Astrocyte of the spinal cord (primary cell): Measurements from ENCODE around the gene PHF1.
"Not testable (repeated sequence)": the region's sequence is repeated elsewhere in the genome, so short reads cannot be mapped to it uniquely, and the experiment has no call there.

Source experiments
- DNase-seq: peaks from one replicate; pipeline ENCODE4 v3.0.0; 2011; ENCODE audit warnings: low read depth, low spot score
- H3K4me3 ChIP-seq: 2 replicates; pipeline ENCODE4 v1.5.1; 2011; ENCODE audit warnings: low read depth, mild to moderate bottlenecking, low read length, moderate library complexity
- CTCF ChIP-seq: IDR thresholded peaks from 2 replicates; pipeline ENCODE4 v1.5.1; 2012; ENCODE audit warnings: low read depth, mild to moderate bottlenecking, low read length, inconsistent platforms
- in situ Hi-C: cut with HindIII; loops from 2 replicates; pipeline ENCODE4 v1.10.0; 2017; ENCODE audit warnings: low sequenced_read_pairs

Gene PHF1

GRCh38 chr6:33410711-33411631 is at the start of gene PHF1:
TSS of gene PHF1 (plus strand) at chr6:33411014. CDS start at chr6:33412264, 1,250 bp downstream.
- in situ Hi-C loops = no loop called here
- peak within 1 kb of the TSS; percentile 62 for H3K4me3 ChIP-seq
- DNase-seq = no peak
- no peak for TF ChIP-seq CTCF

- H3K4me3 ChIP-seq, DNase-seq, in situ Hi-C loops: not testable (repeated sequence)
Observed at GRCh38 chr6:33363486-33363885, 47.3 kb upstream of the PHF1 start.

- H3K4me3 ChIP-seq, in situ Hi-C loops: not testable (repeated sequence)
- peak; percentile 57 for DNase-seq
Observed at GRCh38 chr6:33364475-33365205, 46.2 kb upstream of the PHF1 start.

GRCh38 chr6:33365206-33365971 is 45.4 kb upstream of the PHF1 start:
- in situ Hi-C loops, H3K4me3 ChIP-seq, DNase-seq: not testable (repeated sequence)

- in situ Hi-C loops = no loop called here
- no peak for TF ChIP-seq CTCF
- no peak for DNase-seq
- no peak overlapping the region for H3K4me3 ChIP-seq
Observed at GRCh38 chr6:33367009-33367714, 43.7 kb upstream of the PHF1 start.

- in situ Hi-C loops = not testable (repeated sequence)
Observed at GRCh38 chr6:33367715-33368025, 43.1 kb upstream of the PHF1 start.

GRCh38 chr6:33371901-33372300 is 38.9 kb upstream of the PHF1 start:
- H3K4me3 ChIP-seq, DNase-seq, in situ Hi-C loops: not testable (repeated sequence)

More at GRCh38 chr6:33367715-33368025, 43.1 kb upstream of the PHF1 start:
- DNase-seq, H3K4me3 ChIP-seq: not testable (repeated sequence)

GRCh38 chr6:33372526-33373123 is 38.2 kb upstream of the PHF1 start:
- DNase-seq = no peak
- in situ Hi-C loops = no loop called here
- TF ChIP-seq CTCF = no peak
- no peak overlapping the region for H3K4me3 ChIP-seq
